HEK293 (cell line): ENCODE results near the gene CGB2.

Experiments
- CTCF ChIA-PET: fragments of 350-600 bp; formaldehyde crosslinking; extraction: SDS; loops from one replicate; lab custom pipeline; 2021; ENCODE audit warnings: antibody characterized with exemption; lab: Yijun Ruan, JAX
- POLR2A ChIA-PET: fragments of 300-600 bp; formaldehyde crosslinking; extraction: SDS; loops from one replicate; lab custom pipeline; 2020; ENCODE audit warnings: antibody characterized with exemption, inconsistent platforms; lab: Yijun Ruan, JAX
- H3K27ac ChIP-seq: fragments of 200-500 bp; sonication (Bioruptor generic); 2 replicates; pipeline ENCODE4 v1.5.1; 2014; ENCODE audit warnings: low read depth, low read length, control low read depth, inconsistent platforms; ENCODE audit errors: extremely low read depth
- H3K36me3 ChIP-seq, 2 experiments: fragments of 200-500 bp in 1 of 2; sonication (Bioruptor generic) in 1 of 2; 1 replicate in 1 of 2; 2 replicates in 1 of 2; pipeline ENCODE4 v1.5.1; 2014 to 2017; ENCODE audit warnings: inconsistent platforms in 2 of 2, low read length in 2 of 2; ENCODE audit not compliant: control insufficient read depth in 2 of 2, insufficient read depth in 1 of 2
- H3K4me1 ChIP-seq: fragments of 200-500 bp; sonication (Bioruptor generic); 2 replicates; pipeline ENCODE4 v1.5.1; 2014; ENCODE audit warnings: mild to moderate bottlenecking, low read length, inconsistent platforms; ENCODE audit not compliant: control insufficient read depth, insufficient read depth
- H3K4me3 ChIP-seq: 2 replicates; pipeline ENCODE4 v1.5.1; 2011; ENCODE audit warnings: low read depth, mild to moderate bottlenecking, control low read depth, low read length, moderate library complexity
- H3K9me3 ChIP-seq: fragments of 200-500 bp; sonication (Bioruptor generic); 2 replicates; pipeline ENCODE4 v1.5.1; 2014; ENCODE audit warnings: low read depth, low read length, inconsistent platforms; ENCODE audit not compliant: control insufficient read depth, insufficient read depth
- GLIS2 ChIP-seq: fragments of 450-650 bp; formaldehyde crosslinking; IDR thresholded peaks from 2 replicates; pipeline ENCODE4 v1.5.1; 2016; ENCODE audit warnings: missing biosample characterization, missing genetic modification characterization
- PRDM2 ChIP-seq: fragments of 450-650 bp; formaldehyde crosslinking; IDR thresholded peaks from 2 replicates; pipeline ENCODE4 v1.5.1; 2016; ENCODE audit warnings: missing biosample characterization, missing genetic modification characterization, borderline replicate concordance
- ZBTB20 ChIP-seq: fragments of 450-650 bp; formaldehyde crosslinking; IDR thresholded peaks from 2 replicates; pipeline ENCODE4 v1.5.1; 2016; ENCODE audit warnings: missing biosample characterization, missing genetic modification characterization
- ZFP3 ChIP-seq: fragments of 450-650 bp; formaldehyde crosslinking; IDR thresholded peaks from 2 replicates; pipeline ENCODE4 v1.5.1; 2016; ENCODE audit warnings: low read depth, missing biosample characterization, missing genetic modification characterization
- ZNF121 ChIP-seq: fragments of 450-650 bp; formaldehyde crosslinking; IDR thresholded peaks from 2 replicates; pipeline ENCODE4 v1.5.1; 2016; ENCODE audit warnings: missing biosample characterization, missing genetic modification characterization
- ZNF202 ChIP-seq: fragments of 450-650 bp; formaldehyde crosslinking; IDR thresholded peaks from 2 replicates; pipeline ENCODE4 v1.5.1; 2016; ENCODE audit warnings: missing biosample characterization, missing genetic modification characterization, borderline replicate concordance
- ZNF214 ChIP-seq: fragments of 450-650 bp; formaldehyde crosslinking; IDR thresholded peaks from 2 replicates; pipeline ENCODE4 v1.5.1; 2017; ENCODE audit warnings: missing biosample characterization, mild to moderate bottlenecking, missing genetic modification characterization, borderline replicate concordance
- ZNF266 ChIP-seq: fragments of 450-650 bp; formaldehyde crosslinking; IDR thresholded peaks from 2 replicates; pipeline ENCODE4 v1.5.1; 2016; ENCODE audit warnings: missing biosample characterization, missing genetic modification characterization, low read depth
- ZNF311 ChIP-seq: fragments of 450-650 bp; formaldehyde crosslinking; IDR thresholded peaks from 2 replicates; pipeline ENCODE4 v1.5.1; 2017; ENCODE audit warnings: missing biosample characterization, missing genetic modification characterization, borderline replicate concordance
- ZNF366 ChIP-seq: fragments of 450-650 bp; formaldehyde crosslinking; conservative IDR thresholded peaks from 2 replicates; pipeline ENCODE4 v1.5.1; 2016; ENCODE audit warnings: missing biosample characterization, missing genetic modification characterization
- ZNF571 ChIP-seq: fragments of 450-650 bp; formaldehyde crosslinking; IDR thresholded peaks from 2 replicates; pipeline ENCODE4 v1.5.0; 2017; ENCODE audit warnings: missing biosample characterization, missing genetic modification characterization
- ZNF610 ChIP-seq: fragments of 450-650 bp; formaldehyde crosslinking; IDR thresholded peaks from 2 replicates; pipeline ENCODE4 v1.5.1; 2016; ENCODE audit warnings: missing biosample characterization, missing genetic modification characterization, borderline replicate concordance
- ZNF701 ChIP-seq: fragments of 450-650 bp; formaldehyde crosslinking; IDR thresholded peaks from 2 replicates; pipeline ENCODE4 v1.5.1; 2016; ENCODE audit warnings: missing biosample characterization, missing genetic modification characterization
- TF ChIP-seq, protein P1 (sequence below): fragments of 450-650 bp; formaldehyde crosslinking; IDR thresholded peaks from 2 replicates; pipeline ENCODE4 v1.5.1; 2016; ENCODE audit warnings: missing biosample characterization, missing genetic modification characterization

CGB2 gene

GRCh38 chr19:48988286-48988685 lies 43.4 kb upstream of the CGB2 start:
- Histone ChIP-seq H3K4me3 (no peak overlapping the region), H3K4me1 (peaks cover 5% of the 10 kb centered on the region; the same call in 1 of the 2 replicates), H3K36me3 (peaks cover 31 to 66% of the 10 kb centered on the region in 2 experiments; a peak in 2 of 3 replicates), H3K9me3 (no peaks in the 10 kb centered on the region), H3K27ac (no peak overlapping the region)
- POLR2A ChIA-PET: interaction anchor here (1.2 kb wide), 1 partner anchor 9 kb away, joined by 3 read pairs; no protein-coding TSS in a partner anchor
- no peak for TF ChIP-seq ZNF701 (tag by site-specific recombination)
- TF ChIP-seq GLIS2 (tag by site-specific recombination): no peak
- no peak for TF ChIP-seq ZNF202 (tag by site-specific recombination)
- TF ChIP-seq ZBTB20 (tag by site-specific recombination): no peak
- no peak for TF ChIP-seq ZNF214 (tag by site-specific recombination)
- TF ChIP-seq ZNF610: no peak
- TF ChIP-seq ZNF121 (tag by site-specific recombination): peak; percentile 94
- CTCF ChIA-PET: no interaction called here

GRCh38 chr19:48988860-48989259 lies 42.8 kb upstream of the CGB2 start:
- Histone ChIP-seq H3K4me3 (no peak overlapping the region), H3K9me3 (no peaks in the 10 kb centered on the region), H3K4me1 (peaks cover 5% of the 10 kb centered on the region; the same call in 1 of the 2 replicates), H3K36me3 (peaks cover 31 to 61% of the 10 kb centered on the region in 2 experiments; a peak in 2 of 3 replicates), H3K27ac (no peak overlapping the region)
- POLR2A ChIA-PET: interaction anchor here (0.7 to 1.2 kb wide), 3 partner anchors 10 to 588 kb away, joined by 3 to 6 read pairs (median 5); no protein-coding TSS in a partner anchor
- TF ChIP-seq ZNF366 (tag by site-specific recombination) (peak; percentile 92), ZNF571 (tag by site-specific recombination) (no peak)
- TF ChIP-seq, all 188 proteins: peak for 1
- CTCF ChIA-PET: interaction anchor here (0.7 to 0.8 kb wide), 2 partner anchors 9 to 193 kb away, joined by 3 read pairs; no protein-coding TSS in a partner anchor

DNA sequence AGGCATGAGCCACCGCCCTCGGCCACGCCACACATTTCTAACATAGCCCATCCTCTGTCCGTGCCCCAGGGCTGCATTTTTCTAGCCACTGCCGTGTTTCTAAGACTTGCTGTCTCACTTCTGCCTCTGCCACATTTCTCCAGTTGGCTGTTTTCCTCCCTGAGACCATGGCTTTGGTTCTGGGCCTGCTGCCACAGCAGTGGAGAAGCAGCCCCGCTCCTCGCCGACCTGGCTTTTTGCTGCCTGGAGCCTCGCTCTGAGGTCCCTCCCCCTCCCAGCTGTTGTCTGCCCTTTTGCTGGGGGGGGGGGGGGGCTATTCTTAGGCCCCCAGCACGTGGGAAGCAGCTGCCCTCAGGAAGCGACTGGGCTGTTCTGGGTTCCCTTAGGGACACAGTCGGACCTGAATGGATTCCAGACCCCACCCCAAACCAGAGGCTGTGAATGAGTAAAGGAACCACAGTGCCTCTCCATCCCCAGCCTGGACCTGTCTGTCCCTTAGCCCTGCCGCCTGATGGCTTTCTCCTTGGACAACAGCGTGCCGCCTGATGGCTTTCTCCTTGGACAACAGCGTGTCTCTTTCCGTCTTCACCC lies 41.9 kb upstream of the CGB2 start:
- Histone ChIP-seq H3K9me3 (no peaks in the 10 kb centered on the region), H3K36me3 (peaks cover 28 to 57% of the 10 kb centered on the region in 2 experiments; a peak in 2 of 3 replicates), H3K27ac (no peak overlapping the region), H3K4me1 (peaks cover 10% of the 10 kb centered on the region; the same call in 1 of the 2 replicates), H3K4me3 (no peak overlapping the region)
- ChIA-PET CTCF (interaction anchor here (0.7 to 0.8 kb wide), 2 partner anchors 8 to 194 kb away, joined by 3 read pairs; no protein-coding TSS in a partner anchor), POLR2A (interaction anchor here (0.7 to 1.2 kb wide), 4 partner anchors 8 to 142 kb away, joined by 3 to 6 read pairs (median 4); no protein-coding TSS in a partner anchor)
- TF ChIP-seq ZNF311: no peak
- TF ChIP-seq, protein P1, sequence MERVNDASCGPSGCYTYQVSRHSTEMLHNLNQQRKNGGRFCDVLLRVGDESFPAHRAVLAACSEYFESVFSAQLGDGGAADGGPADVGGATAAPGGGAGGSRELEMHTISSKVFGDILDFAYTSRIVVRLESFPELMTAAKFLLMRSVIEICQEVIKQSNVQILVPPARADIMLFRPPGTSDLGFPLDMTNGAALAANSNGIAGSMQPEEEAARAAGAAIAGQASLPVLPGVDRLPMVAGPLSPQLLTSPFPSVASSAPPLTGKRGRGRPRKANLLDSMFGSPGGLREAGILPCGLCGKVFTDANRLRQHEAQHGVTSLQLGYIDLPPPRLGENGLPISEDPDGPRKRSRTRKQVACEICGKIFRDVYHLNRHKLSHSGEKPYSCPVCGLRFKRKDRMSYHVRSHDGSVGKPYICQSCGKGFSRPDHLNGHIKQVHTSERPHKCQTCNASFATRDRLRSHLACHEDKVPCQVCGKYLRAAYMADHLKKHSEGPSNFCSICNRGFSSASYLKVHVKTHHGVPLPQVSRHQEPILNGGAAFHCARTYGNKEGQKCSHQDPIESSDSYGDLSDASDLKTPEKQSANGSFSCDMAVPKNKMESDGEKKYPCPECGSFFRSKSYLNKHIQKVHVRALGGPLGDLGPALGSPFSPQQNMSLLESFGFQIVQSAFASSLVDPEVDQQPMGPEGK (tag by site-specific recombination): 0 out of 2 replicates have a peak, but pooled peaks have one; percentile 14
- no peak for TF ChIP-seq ZNF266
- no peak for TF ChIP-seq ZFP3 (tag by site-specific recombination)
- TF ChIP-seq PRDM2 (tag by site-specific recombination): no peak
